GM18951 (cell line): Measurements from ENCODE around the gene PKM.

Experiments
- POLR2A ChIP-seq: IDR thresholded peaks from 4 replicates; pipeline ENCODE4 v1.6.1; 2011; ENCODE audit warnings: mild to moderate bottlenecking; ENCODE audit not compliant: insufficient read length, insufficient read depth; ENCODE audit errors: extremely low read depth
- in situ Hi-C: fragments of 300-500 bp; cut with MboI; formaldehyde crosslinking; loops from one replicate; pipeline ENCODE4 v1.12.0; 2022; ENCODE audit warnings: low sequenced_read_pairs, mixed read lengths, inconsistent platforms; ENCODE audit not compliant: unreplicated experiment

Gene PKM

DNA sequence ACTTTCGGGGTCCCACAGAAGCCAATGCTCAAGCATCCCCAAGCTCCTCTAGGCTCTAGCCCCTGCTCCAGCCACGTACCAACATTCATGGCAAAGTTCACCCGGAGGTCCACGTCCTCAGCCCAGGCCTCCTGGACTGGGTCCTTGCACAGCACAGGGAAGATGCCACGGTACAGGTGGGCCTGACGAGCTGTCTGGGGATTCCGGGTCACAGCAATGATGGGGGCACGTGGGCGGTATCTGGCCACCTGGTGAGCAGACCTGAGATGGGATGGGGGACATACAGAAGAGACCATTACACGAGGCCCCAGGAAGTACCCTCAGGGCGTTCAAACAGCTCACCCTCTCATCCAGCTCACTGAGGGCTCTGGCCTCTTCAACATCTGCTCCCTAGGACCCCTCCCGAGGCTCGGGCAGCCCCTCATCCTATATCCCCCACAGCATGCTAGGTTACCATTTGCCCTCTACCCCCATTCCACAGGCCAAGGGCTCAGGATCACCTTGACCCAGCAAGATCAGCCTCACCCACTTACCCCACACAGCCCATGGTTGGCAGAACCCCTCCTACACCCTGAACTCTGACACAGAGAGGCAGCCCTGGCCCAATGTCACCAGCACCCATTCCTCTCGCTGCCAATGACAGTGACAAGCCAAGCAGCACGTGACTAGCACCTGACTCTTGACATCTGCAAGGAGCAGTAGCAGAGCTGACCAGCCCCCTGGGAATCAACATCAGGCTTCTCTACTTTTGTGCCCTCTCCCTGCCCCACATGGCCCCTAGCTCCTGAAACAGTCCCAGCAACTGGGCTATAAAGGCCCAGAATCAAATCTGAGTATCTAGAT lies 30.4 kb downstream of the PKM start:
- in situ Hi-C loops = no loop called here
- TF ChIP-seq POLR2A = no peak

DNA sequence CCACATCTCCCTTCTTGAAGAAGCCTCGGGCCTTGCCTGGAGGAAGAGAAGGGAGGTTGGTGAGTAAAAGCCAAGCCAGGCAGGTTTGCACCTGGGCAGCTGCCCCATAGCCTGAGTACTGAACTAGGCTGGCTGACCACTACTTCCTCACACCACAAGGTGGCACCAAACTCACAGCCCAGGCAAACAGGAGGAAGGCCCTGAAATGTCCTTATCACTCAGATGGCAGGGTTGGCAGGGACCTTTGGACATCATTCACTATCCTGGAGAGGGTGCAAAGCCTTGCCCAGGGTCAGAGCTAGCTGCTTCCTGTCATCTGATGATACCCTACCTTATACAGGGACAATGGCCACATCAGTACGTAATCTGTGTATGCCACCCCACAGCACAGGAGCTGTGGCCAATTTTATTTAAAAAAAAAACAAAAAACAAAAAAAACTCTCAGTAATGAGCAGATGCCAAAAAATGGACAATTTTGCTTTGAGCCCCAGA lies 31.2 kb downstream of the PKM start:
- TF ChIP-seq POLR2A = no peak
- in situ Hi-C loops = no loop called here

DNA sequence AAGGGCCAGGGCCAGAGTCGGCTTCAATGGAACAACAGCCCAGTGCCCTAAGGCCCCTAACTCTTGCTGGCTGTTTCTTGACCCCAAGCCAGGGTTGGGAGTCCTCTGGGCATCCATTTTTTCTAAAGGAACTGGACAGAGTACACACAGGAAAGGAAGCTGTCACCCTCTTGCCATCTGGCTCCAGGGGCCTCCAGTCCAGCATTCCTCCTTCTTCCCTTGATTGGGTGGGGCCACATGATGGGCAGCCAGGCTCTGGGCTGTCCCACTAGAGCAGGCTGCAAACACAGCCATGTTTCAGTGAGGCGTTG lies 31.8 kb downstream of the PKM start:
- in situ Hi-C loops = no loop called here
- TF ChIP-seq POLR2A = no peak

DNA sequence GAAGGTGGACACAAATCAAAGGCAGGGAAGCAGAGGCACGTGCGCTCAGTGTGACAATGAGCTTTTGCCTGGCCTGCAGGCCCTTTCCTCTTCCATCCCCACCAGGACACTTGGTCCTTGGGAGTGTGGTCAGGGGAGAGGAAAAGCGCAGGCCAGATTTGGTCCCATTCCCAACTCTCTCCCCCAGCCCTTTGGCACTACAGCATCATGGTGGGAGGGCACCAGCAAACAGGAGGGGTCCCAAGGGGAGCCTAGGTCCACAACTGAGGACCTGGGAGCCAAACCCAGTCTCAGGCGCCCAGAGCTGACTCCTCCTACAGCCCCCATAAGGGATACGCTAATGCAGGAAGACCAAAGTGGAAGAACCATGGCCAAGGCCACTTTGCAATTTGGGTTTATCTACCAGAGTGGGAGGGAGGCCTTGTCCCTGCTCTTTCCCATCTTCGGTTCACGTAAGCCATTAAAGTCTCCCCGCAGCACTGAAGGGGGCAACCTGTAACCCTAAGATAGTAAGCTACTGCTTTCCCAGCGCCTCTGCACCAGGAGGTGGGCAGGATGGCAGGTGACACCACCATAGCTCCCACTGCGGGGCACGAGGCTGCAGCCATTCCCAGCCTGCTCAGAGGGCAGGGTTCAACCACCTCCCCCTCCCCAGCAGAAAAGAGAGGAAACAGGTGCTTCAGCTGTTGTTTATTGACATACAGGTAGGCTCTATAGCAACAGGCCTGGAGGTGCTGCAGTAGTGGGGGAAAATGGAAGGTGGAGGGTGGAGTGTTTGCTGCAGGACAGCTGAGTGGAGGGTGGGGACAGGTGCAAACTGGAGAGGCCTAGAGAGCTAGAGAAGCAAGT lies 32.4 kb downstream of the PKM start:
- no peak for TF ChIP-seq POLR2A
- in situ Hi-C loops = no loop called here

DNA sequence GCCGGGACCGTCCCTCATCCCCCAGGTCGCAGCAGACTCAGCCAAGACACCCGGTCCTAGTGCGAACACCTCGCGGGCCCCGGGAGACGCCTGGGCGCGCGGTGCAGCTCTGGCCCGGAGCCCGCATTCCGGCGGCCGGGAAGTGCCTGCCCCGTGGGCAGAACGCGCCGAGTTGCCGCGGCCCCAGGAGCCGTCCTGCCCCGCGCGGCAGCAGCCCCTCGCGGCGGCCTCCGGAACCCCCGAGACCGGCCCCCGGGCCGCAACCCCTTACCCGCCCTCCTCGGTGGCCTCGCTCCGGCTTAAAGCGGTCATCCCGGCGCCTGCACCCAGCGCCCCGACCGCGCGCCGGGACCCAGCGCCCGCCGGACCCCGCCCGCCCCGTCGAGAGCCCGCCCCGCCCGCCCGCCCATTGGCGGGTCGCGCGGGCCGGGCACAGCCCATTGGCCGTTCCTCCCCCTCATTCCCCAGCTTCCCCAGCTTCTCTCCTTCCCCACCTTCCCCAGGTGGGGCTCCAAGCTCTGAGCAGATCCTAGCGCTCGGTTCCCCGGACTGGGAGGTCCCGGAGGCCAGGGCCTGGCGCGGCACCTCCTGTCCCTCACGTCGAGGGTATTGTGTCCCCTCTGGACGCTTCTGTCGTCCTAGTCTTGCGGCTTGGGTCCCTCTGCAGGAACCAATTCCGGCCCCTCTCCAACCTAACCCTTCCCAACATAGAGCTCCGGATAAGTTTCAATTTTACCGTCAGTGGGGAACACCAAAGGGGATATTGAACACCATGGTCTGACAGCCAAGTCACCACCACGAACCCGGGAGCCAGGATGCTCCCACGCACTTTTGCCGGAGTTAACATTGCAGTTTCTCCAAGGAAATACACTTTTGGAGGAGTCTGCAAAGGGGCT lies 33.3 kb downstream of the PKM start, which contains the start of gene GRAMD2A:
Gene GRAMD2A, minus strand, starts transcription at position 328 of the 896 bp plus-strand sequence.
- no peak for TF ChIP-seq POLR2A
- in situ Hi-C loops = no loop called here

DNA sequence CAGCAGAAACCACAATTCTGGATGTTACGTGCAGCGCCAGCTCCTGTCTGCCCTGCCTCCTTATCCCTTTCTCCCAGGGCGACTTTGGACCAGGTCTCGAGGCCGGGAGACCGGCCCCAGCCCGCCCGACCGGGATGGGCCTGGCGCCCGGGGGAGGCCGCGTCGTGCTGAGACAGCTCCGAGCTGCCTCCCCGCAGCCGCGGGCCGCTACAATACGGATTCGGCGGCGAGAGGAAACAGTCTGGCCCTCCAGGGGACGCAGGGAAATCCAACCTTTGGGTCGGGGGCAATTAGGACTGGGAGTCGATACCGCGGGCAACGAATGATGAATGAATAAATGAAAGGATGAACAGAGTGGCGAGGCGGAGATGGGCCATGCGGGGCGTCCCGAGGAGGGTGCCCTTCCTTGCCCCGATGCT lies 33.9 kb downstream of the PKM start:
- in situ Hi-C loops = no loop called here

DNA sequence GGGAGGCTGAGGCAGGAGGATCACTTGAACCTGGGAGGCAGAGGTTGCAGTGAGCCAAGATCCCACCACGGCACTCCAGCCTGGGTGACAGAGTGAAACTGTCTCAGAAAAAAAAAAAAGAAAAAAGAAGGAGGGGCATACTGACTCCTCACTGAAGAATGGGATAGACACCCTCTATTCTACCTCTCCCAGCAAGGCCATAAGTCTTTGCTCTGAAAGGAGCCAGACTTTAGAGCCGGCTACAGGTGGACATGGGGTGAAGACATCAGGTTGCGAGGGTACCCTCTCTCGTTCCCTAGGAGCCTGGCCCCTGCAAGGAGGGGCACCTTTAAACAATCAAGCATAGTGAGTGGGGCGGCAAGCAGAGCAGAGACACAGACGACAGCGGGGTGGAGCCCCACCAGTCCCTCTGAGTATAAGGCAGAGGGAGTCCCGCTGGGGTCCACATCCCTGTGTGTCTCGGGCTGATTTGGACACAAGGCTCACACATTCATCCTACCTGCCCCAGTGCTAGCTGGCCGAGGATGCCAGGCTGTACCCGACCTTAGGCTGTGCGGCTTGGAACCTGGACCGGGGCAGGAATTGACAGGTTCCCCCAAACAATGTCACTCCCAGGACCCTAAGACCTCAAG lies 34.5 kb downstream of the PKM start:
- TF ChIP-seq POLR2A = no peak
- in situ Hi-C loops = no loop called here

More for the DNA sequence above, 33.9 kb downstream of the PKM start:
- TF ChIP-seq POLR2A = no peak

DNA sequence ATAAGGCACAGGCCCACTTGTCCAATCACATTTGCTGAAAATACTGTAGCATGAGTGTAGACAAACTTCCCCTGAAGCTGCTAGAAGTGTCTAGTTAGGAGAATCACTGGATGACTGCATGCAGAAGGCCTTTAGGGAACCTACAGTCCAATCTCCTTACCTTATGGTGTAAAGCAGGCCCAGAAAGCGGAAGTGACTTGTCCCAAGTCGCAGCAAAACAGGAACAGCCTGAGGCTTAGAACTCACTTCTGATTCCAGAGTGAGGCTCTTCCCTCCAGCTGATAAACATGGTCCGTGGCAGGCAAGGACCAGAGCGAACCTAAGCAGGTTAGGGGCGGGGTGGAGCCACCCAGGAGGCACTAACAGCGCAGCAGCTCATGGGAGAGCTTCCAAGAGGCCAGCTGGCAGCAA lies 35.9 kb downstream of the PKM start:
- TF ChIP-seq POLR2A = no peak
- in situ Hi-C loops = no loop called here

DNA sequence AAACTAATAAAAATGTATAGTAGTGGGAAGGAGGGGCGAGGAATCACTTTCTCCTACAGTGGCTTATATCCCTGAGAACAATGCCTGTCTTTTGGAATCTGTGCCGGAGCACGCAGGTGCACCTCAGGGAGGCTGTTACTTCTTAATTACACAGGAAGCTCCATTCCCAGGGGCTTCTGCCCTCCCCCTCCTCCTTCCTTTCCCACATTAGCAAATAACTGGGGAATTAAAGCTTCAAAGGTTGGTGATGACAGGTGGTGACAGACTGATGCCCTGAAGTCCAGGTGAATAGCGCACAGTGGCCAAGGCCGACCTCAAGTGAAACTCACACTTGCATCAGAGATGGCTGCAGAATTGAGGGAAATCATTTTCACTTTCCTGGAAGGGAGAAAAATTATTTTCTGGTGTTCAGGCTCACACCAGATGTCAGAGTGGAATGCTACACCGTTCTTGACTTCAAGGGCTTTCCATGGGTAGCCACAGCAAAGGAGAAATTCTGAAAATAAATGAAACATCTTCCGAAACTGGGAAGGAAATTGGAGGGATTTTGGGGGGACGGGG lies 37.1 kb downstream of the PKM start:
- in situ Hi-C loops = no loop called here
- TF ChIP-seq POLR2A = no peak

DNA sequence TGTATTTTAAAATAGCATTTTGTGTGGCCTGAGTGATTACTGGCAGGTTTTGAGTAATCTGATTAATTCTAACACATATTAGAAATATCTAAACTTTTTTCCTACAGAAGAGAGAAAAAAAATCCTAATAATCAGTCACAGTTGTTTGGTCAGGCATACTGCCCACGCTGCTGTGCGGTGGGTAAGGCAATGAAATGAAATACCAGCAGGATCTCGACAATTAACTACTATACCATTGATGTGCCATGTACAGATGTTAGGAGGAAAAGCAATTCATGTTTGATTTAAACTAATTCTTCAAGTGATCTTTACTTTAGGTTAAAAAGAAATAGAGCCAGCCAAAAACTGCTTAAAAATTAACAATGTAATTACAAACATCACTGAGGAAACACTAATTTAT lies 38.6 kb downstream of the PKM start:
- in situ Hi-C loops = no loop called here
- TF ChIP-seq POLR2A = no peak

DNA sequence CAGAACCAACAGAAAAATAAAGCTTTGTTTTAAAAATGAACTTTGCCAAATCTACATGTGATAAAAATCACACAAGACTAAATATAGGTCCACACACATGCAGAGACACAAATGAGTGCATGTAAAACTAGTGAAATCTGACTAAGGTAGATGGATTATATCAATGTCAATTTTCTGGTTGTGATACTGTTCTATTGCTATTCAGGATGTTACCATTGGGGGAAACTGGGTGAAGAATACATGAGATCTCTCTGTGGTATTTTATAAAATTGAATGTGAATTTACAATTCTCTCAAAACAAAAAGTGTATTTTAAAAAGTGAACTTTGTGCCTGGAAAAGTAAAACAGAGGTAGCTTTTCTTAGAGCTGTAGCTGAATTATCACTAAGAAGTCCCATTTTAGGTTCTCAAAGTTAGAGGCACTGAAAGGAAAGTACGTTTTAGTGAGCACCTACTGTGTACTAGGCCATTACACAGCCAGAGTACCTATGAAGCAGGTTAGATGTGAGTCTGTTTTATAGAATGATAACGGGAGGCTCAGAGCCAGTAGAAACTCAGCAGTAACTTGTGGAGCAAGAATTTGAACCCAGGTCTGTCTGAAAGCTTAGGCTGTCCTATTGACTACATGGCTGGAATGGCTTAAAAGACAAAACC lies 41.6 kb downstream of the PKM start:
- TF ChIP-seq POLR2A = no peak
- in situ Hi-C loops = no loop called here
